GM12864 (cell line): ENCODE results near the gene HDAC3.

ENCODE experiments used
- DNase-seq: peaks from one replicate; pipeline ENCODE4 v3.0.0-alpha.2; 2011; ENCODE audit warnings: low read depth
- H3K4me3 ChIP-seq: 2 replicates; pipeline ENCODE4 v1.5.1; 2011; ENCODE audit warnings: mild to moderate bottlenecking, low read depth, low read length, control low read depth
- TF ChIP-seq, protein P1 (sequence below): IDR thresholded peaks from 2 replicates; pipeline ENCODE4 v1.5.1; 2011; ENCODE audit warnings: low read depth, mild to moderate bottlenecking, moderate library complexity, low read length, control low read depth, inconsistent platforms; ENCODE audit errors: missing control alignments

HDAC3 gene

DNA sequence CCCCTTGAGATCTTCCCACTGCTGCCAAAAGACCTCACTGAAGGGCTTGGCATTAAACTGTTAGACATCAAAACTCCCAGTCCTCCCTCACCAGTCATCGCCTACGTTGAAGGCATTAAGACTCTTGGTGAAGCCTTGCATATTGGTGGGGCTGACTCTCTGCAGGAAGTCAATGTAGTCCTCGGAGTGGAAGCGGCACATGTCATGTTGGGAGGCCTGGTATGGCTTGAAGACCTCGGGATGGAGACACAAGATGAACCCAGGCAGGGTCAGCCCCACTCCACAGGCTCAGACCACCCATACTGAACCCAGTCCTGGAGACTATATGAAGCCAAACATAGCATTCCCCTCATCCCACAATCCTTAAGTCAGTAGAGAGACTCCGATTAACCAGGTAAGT, 1.9 kb downstream of the HDAC3 start:
- H3K4me3 ChIP-seq, result peak overlapping the region; percentile 32
- no peak for DNase-seq
- TF ChIP-seq, protein P1, sequence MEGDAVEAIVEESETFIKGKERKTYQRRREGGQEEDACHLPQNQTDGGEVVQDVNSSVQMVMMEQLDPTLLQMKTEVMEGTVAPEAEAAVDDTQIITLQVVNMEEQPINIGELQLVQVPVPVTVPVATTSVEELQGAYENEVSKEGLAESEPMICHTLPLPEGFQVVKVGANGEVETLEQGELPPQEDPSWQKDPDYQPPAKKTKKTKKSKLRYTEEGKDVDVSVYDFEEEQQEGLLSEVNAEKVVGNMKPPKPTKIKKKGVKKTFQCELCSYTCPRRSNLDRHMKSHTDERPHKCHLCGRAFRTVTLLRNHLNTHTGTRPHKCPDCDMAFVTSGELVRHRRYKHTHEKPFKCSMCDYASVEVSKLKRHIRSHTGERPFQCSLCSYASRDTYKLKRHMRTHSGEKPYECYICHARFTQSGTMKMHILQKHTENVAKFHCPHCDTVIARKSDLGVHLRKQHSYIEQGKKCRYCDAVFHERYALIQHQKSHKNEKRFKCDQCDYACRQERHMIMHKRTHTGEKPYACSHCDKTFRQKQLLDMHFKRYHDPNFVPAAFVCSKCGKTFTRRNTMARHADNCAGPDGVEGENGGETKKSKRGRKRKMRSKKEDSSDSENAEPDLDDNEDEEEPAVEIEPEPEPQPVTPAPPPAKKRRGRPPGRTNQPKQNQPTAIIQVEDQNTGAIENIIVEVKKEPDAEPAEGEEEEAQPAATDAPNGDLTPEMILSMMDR, result no peak

- H3K4me3 ChIP-seq, result no peak overlapping the region; the same call in 1 of the 2 replicates
- TF ChIP-seq, protein P1, result no peak
- DNase-seq, result peak; percentile 71
These were observed 2.6 kb downstream of the HDAC3 start for GRCh38 chr5:141633871-141634561.

DNA sequence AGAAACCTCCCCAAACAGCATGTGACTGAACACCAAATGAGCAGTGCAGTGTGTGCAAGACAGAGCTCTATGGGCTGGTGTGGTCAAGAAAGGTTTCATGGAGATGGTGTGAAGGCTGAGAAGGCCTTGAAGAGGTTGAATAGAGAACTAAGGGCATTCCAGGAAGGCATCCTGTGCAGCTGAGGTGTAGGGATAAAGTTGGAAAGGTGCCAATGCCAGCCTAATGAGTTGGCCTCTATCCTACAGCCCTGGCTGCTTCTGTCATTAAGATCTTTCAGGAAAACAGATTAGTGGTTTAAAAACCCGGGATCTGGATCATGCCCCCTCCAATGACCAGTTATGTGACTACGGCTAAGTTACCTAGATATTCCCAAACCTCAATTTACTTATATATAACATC, 4.0 kb downstream of the HDAC3 start:
- DNase-seq, result no peak
- TF ChIP-seq, protein P1, result no peak
- no peak overlapping the region for H3K4me3 ChIP-seq

- no peak overlapping the region for H3K4me3 ChIP-seq
- TF ChIP-seq, protein P1, result no peak
- DNase-seq, result no peak
These were observed 6.0 kb downstream of the HDAC3 start for GRCh38 chr5:141630570-141631140.

DNA sequence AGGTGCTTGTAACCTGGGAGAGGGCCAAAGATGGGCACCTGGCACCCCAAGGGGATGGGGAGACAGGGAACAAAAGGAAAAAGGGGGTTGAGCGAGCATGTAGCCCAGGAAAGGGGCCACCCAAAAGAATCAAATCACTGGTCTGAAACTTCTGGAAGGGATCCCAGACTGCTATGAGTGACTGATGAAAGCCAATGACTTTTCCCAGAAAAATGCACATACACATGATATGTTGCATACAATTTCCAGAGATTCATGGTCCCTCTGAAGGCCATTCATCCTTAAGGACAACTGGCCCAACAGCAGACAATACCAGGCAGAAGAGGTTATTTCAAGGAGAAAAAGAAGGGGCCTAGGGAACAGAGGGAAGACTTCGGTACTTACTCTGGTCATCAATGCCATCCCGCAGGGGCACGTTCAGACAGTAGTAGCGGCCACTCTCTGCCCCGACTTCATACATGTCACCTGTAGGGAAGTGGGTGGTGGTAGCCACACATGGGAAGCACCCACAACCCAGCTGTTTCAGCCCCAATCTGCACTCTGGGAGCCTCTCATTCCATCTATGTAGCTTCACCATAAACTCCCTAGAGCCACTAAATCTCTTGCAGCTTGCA, 8.4 kb downstream of the HDAC3 start:
- TF ChIP-seq, protein P1, result no peak
- DNase-seq, result no peak
- no peak overlapping the region for H3K4me3 ChIP-seq

GRCh38 chr5:141623611-141624010, 13.0 kb downstream of the HDAC3 start:
- no peak for DNase-seq
- peak overlapping the region; percentile 16; the same call in 1 of the 2 replicates for H3K4me3 ChIP-seq
- TF ChIP-seq, protein P1, result no peak
